ENCODE data around the gene ARHGEF10L.
"Not testable (repeated sequence)": the region's sequence is repeated elsewhere in the genome, so short reads cannot be mapped to it uniquely, and the experiment has no call there.

The ARHGEF10L gene

GRCh38 chr1:17539477-17540254 is at the start of gene ARHGEF10L:
ARHGEF10L (plus strand) TSS chr1:17539698; CDS start chr1:17580596, 40,898 bp downstream.
- Histone ChIP-seq H3K4me2 (ENCODE audit: low read length) (no peak within 1 kb of the TSS), H4K20me1 (ENCODE audit: control insufficient read depth, insufficient read depth, low read depth, low read length) (no peaks in the 10 kb centered on the region), H3K27ac (ENCODE audit: low read depth, low read length) (no peak within 1 kb of the TSS), H3K4me3 (ENCODE audit: low read length) (no peak within 1 kb of the TSS), H3K9me2 (replicated peaks; ENCODE audit: control insufficient read depth, low read length) (no peaks in the 10 kb centered on the region), H3F3A (ENCODE audit: control insufficient read depth, insufficient read depth) (no peaks in the 10 kb centered on the region), H3K4me1 (ENCODE audit: control insufficient read depth, low read length) (peaks cover 14% of the 10 kb centered on the region), H3K27me3 (ENCODE audit: control insufficient read depth, low read length) (peaks cover 6% of the 10 kb centered on the region), H3K36me3 (ENCODE audit: control insufficient read depth, low read length) (no peaks in the 10 kb centered on the region), H3K9me3 (ENCODE audit: control insufficient read depth, insufficient read depth, low read length) (no peaks in the 10 kb centered on the region), H3K79me2 (ENCODE audit: control insufficient read depth, low read length) (no peaks in the 10 kb centered on the region)
- TF ChIP-seq, protein P1, sequence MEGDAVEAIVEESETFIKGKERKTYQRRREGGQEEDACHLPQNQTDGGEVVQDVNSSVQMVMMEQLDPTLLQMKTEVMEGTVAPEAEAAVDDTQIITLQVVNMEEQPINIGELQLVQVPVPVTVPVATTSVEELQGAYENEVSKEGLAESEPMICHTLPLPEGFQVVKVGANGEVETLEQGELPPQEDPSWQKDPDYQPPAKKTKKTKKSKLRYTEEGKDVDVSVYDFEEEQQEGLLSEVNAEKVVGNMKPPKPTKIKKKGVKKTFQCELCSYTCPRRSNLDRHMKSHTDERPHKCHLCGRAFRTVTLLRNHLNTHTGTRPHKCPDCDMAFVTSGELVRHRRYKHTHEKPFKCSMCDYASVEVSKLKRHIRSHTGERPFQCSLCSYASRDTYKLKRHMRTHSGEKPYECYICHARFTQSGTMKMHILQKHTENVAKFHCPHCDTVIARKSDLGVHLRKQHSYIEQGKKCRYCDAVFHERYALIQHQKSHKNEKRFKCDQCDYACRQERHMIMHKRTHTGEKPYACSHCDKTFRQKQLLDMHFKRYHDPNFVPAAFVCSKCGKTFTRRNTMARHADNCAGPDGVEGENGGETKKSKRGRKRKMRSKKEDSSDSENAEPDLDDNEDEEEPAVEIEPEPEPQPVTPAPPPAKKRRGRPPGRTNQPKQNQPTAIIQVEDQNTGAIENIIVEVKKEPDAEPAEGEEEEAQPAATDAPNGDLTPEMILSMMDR (IDR thresholded peaks at IDR 0.05; ENCODE audit: low read depth, low read length, poor library complexity, severe bottlenecking) = no peak
- no peak for TF ChIP-seq EZH2phosphoT487 (IDR thresholded peaks at IDR 0.05; ENCODE audit: borderline replicate concordance, low read length)

DNA sequence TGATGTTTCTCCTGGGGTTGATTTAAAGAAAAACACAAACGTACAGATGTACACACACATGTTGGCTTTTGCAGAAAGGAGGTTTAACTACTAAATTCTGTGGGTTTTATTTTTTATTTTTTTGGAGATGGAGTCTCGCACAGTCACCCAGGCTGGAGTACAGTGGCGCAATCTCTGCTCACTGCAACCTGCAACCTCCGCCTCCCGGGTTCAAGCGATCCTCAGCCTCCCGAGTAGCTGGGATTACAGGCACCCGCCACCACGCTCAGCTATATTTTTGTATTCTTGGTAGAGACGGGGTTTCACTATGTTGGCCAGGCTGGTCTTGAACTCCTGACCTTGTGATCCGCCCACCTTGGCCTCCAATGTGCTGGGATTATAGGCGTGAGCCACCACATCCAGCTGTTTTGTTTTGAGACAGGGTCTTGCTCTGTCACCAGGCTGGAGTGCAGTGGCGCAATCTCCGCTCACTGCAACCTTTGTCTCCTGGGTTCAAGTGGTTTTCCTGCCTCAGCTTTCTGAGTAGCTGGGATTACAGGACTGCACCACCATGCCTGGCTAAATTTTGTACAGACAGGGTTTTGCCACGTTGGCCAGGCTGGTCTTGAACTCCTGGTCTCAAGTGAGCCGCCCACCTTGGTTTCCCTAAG is 49.6 kb upstream of the ARHGEF10L start:
- H3K4me2 ChIP-seq (ENCODE audit: low read length); H3K4me1 ChIP-seq (ENCODE audit: control insufficient read depth, low read length); H3K36me3 ChIP-seq (ENCODE audit: control insufficient read depth, low read length); H3K79me2 ChIP-seq (ENCODE audit: control insufficient read depth, low read length); H3K9me2 ChIP-seq (replicated peaks; ENCODE audit: control insufficient read depth, low read length); H3F3A ChIP-seq (ENCODE audit: control insufficient read depth, insufficient read depth); H3K9me3 ChIP-seq (ENCODE audit: control insufficient read depth, insufficient read depth, low read length); H3K4me3 ChIP-seq (ENCODE audit: low read length); H3K27me3 ChIP-seq (ENCODE audit: control insufficient read depth, low read length); H3K27ac ChIP-seq (ENCODE audit: low read depth, low read length); H4K20me1 ChIP-seq (ENCODE audit: control insufficient read depth, insufficient read depth, low read depth, low read length): not testable (repeated sequence)

GRCh38 chr1:17490667-17491066 is 48.8 kb upstream of the ARHGEF10L start:
- not testable (repeated sequence) for H3K79me2 ChIP-seq (ENCODE audit: control insufficient read depth, low read length); H3F3A ChIP-seq (ENCODE audit: control insufficient read depth, insufficient read depth); H3K4me3 ChIP-seq (ENCODE audit: low read length); H3K4me1 ChIP-seq (ENCODE audit: control insufficient read depth, low read length); H3K4me2 ChIP-seq (ENCODE audit: low read length); H3K27ac ChIP-seq (ENCODE audit: low read depth, low read length); H3K27me3 ChIP-seq (ENCODE audit: control insufficient read depth, low read length); H3K9me3 ChIP-seq (ENCODE audit: control insufficient read depth, insufficient read depth, low read length); H4K20me1 ChIP-seq (ENCODE audit: control insufficient read depth, insufficient read depth, low read depth, low read length); H3K36me3 ChIP-seq (ENCODE audit: control insufficient read depth, low read length); H3K9me2 ChIP-seq (replicated peaks; ENCODE audit: control insufficient read depth, low read length)

DNA sequence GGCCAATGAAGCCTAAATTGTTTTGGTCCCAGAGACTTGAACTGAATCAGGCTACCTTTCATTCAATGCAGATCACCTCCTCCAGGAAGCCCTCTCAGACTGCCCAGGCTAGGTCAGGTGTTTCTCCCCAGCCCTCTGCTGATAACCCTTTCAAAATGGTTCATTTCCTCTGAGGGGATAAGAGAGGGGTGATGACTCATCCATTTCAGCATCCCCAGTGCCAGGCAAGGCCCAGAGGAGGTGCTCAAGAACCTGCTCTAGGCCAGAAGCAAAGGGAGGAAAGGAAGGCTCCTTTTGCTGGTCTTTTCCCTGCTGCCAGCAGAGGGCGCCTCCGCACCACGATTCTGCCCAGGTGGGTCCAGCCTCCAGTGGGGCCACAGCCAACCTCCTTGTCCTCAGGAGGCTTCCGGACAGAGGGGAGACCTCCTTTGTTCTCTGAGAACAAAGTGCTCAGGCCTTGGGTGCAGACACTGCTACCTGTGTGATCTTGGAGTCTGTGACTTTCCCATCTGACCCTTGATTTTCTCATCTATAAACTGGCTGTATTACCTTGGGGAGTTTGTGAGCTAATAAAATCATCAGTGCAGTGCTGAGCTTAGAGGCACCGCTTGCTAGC is 45.3 kb upstream of the ARHGEF10L start:
- Histone ChIP-seq H3K4me3 (ENCODE audit: low read length) (no peak overlapping the region), H3K27ac (ENCODE audit: low read depth, low read length) (no peak overlapping the region), H3K36me3 (ENCODE audit: control insufficient read depth, low read length) (no peaks in the 10 kb centered on the region), H3K9me2 (replicated peaks; ENCODE audit: control insufficient read depth, low read length) (no peaks in the 10 kb centered on the region), H3F3A (ENCODE audit: control insufficient read depth, insufficient read depth) (no peaks in the 10 kb centered on the region), H3K4me2 (ENCODE audit: low read length) (no peak overlapping the region), H3K79me2 (ENCODE audit: control insufficient read depth, low read length) (no peaks in the 10 kb centered on the region), H4K20me1 (ENCODE audit: control insufficient read depth, insufficient read depth, low read depth, low read length) (no peaks in the 10 kb centered on the region), H3K27me3 (ENCODE audit: control insufficient read depth, low read length) (no peaks in the 10 kb centered on the region), H3K4me1 (ENCODE audit: control insufficient read depth, low read length) (no peaks in the 10 kb centered on the region), H3K9me3 (ENCODE audit: control insufficient read depth, insufficient read depth, low read length) (no peaks in the 10 kb centered on the region)
- TF ChIP-seq EZH2phosphoT487 (IDR thresholded peaks at IDR 0.05; ENCODE audit: borderline replicate concordance, low read length) = no peak
- TF ChIP-seq, protein P1 (IDR thresholded peaks at IDR 0.05; ENCODE audit: low read depth, low read length, poor library complexity, severe bottlenecking) = peak; percentile 98

All from DOHH2 (cell line).